Peyer's patch (tissue), 4 donors: Measurements from ENCODE around the gene H2AZ1. TPM values are rescaled to one million over a fixed set of nuclear protein-coding genes. Genes with fewer than 3 reads are reported as not detected.

ENCODE experiments used
- DNase-seq, 3 donors: peaks; one replicate each; pipeline ENCODE4 v3.0.0-alpha.2; 2017 to 2019
- H3K27ac ChIP-seq, 4 donors: fragments of 200-600 bp; sonication (generic); one replicate each; pipeline ENCODE4 v1.5.1; 2016 to 2019
- H3K27me3 ChIP-seq, 2 donors: fragments of 200-600 bp; sonication (generic); one replicate each; pipeline ENCODE4 v1.5.1; 2019
- H3K36me3 ChIP-seq, 3 donors: fragments of 200-600 bp; sonication (generic); one replicate each; pipeline ENCODE4 v1.5.1; 2016 to 2019
- H3K4me1 ChIP-seq, 4 donors: fragments of 200-600 bp; sonication (generic); one replicate each; pipeline ENCODE4 v1.5.1; 2016 to 2019
- H3K4me3 ChIP-seq, 4 donors: fragments of 200-600 bp; sonication (generic); 1 replicate in 3 of 4; 2 replicates in 1 of 4; pipeline ENCODE4 v1.5.1; 2016 to 2019; ENCODE audit warnings: mild to moderate bottlenecking in 1 of 4
- H3K9me3 ChIP-seq, 4 donors: fragments of 200-600 bp; sonication (generic); one replicate each; pipeline ENCODE4 v1.5.1; 2016 to 2019; ENCODE audit warnings: mild to moderate bottlenecking in 1 of 4
- CTCF ChIP-seq, 6 experiments: fragments of 450-650 bp in 4 of 6; fragments of 200-600 bp in 2 of 6; sonication (generic) in 1 of 6; IDR thresholded peaks; one replicate each; pipeline ENCODE4 v1.5.1; 2017 to 2019; ENCODE audit warnings: antibody characterized with exemption in 6 of 6, mild to moderate bottlenecking in 3 of 6, moderate library complexity in 1 of 6
- POLR2A ChIP-seq, 2 donors: fragments of 450-650 bp; IDR thresholded peaks; one replicate each; pipeline ENCODE4 v1.5.1; 2017; ENCODE audit warnings: antibody characterized with exemption in 2 of 2, mild to moderate bottlenecking in 2 of 2, moderate library complexity in 2 of 2
- total RNA-seq, 4 donors: library from RNA; depleted of rRNA; stranded (reverse); fragments of >200 nt; gene quantifications; one replicate each; pipeline ENCODE4 v1.1.0, GENCODE V29; 2016

The H2AZ1 gene
- total RNA-seq, 4 donors from 2014 or later = 33.7 to 128 (median 81.2) TPM

DNA sequence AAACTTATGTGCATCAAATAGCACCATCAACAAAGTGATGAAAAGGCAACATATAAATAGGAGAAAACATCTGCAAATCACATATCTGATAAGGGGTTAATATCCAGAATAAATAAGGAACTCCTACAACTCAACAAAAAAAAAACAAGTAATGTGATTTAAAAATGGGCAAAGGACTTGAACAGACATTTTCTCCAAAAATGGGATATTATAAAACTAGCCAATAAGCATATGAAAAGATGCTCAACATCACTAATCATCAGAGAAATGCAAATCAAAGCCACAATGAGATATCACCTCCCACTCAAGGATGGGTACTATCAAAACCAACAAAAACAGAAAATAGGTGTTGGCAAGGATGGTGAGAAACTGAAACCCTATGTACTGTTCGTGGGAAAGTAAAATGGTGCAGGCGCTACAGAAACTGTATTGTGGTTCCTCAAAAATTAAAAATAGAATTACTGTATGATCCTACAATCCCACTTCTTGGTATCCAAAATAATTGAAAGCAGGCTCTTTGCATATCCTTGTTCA lies 6.1 kb downstream of the H2AZ1 start:
- no peak for DNase-seq
- no peak overlapping the region for H3K27ac ChIP-seq
- H3K36me3 ChIP-seq = peaks cover 0 to 2% (median 0%) of the 10 kb centered on the region in 3 donors
- peaks cover 0 to 31% (median 11%) of the 10 kb centered on the region in 4 donors for H3K4me1 ChIP-seq
- H3K4me3 ChIP-seq = no peak overlapping the region
- TF ChIP-seq POLR2A (IDR thresholded peaks at IDR 0.05) (no peak), CTCF (IDR thresholded peaks at IDR 0.05) (no peak)
- H3K27me3 ChIP-seq = no peaks in the 10 kb centered on the region
- no peaks in the 10 kb centered on the region for H3K9me3 ChIP-seq

- H3K4me3 ChIP-seq = no peak overlapping the region
- H3K27me3 ChIP-seq = no peaks in the 10 kb centered on the region
- TF ChIP-seq POLR2A (IDR thresholded peaks at IDR 0.05) = no peak
- TF ChIP-seq CTCF (IDR thresholded peaks at IDR 0.05) = no peak
- peaks cover 0 to 2% (median 0%) of the 10 kb centered on the region in 4 donors for H3K4me1 ChIP-seq
- no peak for DNase-seq
- no peak overlapping the region for H3K27ac ChIP-seq
- peaks cover 0 to 4% (median 0%) of the 10 kb centered on the region in 3 donors for H3K36me3 ChIP-seq
- H3K9me3 ChIP-seq = peaks cover 0 to 6% (median 0%) of the 10 kb centered on the region in 4 donors
These were observed 11.8 kb downstream of the H2AZ1 start for GRCh38 chr4:99938243-99938753.

DNA sequence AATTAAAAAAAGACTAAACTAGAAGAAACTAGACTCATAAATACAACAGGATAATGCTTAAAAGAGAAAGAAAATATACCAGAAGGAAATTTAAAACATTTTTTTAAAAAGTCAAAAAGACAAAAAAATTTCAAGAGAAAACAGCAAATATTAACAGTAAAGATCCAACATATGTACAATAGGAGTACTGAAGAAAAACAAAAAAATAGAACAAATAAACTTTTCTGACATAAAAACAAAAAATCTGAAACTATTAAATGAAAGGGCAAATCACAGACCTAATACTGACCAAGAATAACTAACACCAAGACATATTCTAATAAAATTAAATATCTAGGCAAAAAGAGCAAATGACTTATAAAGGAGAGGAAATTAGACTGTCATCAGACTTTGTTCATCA lies 15.2 kb downstream of the H2AZ1 start:
- H3K4me3 ChIP-seq = no peak overlapping the region
- no peaks in the 10 kb centered on the region for H3K27me3 ChIP-seq
- no peaks in the 10 kb centered on the region for H3K4me1 ChIP-seq
- H3K36me3 ChIP-seq = peaks cover 0 to 4% (median 0%) of the 10 kb centered on the region in 3 donors
- H3K27ac ChIP-seq = no peak overlapping the region
- no peak for DNase-seq
- TF ChIP-seq CTCF (IDR thresholded peaks at IDR 0.05) = no peak
- TF ChIP-seq POLR2A (IDR thresholded peaks at IDR 0.05) = no peak
- peaks cover 0 to 6% (median 0%) of the 10 kb centered on the region in 4 donors for H3K9me3 ChIP-seq

DNA sequence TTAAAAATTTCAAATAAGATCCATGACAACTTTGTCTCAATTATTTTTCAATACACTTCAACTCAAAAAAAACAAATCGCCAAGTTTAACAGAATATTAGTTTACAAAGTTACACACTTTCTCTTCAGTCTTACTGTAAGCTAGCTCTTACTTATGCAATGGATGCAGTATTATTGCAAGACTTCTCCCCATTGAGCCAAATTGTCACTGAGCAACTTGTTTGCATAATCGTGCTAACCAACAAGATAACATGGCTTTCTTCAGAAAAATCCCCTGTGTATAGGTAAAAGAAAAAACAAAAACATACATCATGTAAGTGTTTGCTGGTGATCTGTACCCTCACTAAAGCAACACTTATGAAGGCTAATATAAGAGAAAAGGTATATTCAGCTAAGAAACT lies 22.5 kb downstream of the H2AZ1 start:
- no peak for DNase-seq
- Histone ChIP-seq H3K27me3 (no peaks in the 10 kb centered on the region), H3K27ac (no peak overlapping the region), H3K4me1 (no peaks in the 10 kb centered on the region), H3K36me3 (peaks cover 0 to 18% (median 0%) of the 10 kb centered on the region in 3 donors), H3K9me3 (no peaks in the 10 kb centered on the region), H3K4me3 (no peak overlapping the region)
- no peak for TF ChIP-seq POLR2A (IDR thresholded peaks at IDR 0.05)
- no peak for TF ChIP-seq CTCF (IDR thresholded peaks at IDR 0.05)

DNA sequence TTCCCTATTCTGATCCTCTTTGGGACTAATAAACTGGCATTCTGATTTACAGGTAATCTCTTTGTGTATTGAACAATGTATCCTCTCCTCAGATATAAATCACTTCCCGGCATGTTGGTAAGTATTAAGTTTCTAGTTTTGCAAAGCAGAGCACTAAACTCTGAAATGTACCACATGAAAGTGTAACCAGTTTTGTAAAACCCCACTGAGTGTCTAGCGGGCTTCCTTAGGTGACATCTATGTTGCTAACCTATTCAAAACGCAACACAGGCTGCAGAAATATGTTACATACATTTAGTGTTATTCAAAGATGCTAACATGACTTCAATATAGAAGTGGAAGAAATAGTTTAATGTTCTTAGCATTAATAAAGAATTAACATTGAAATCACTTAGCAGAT lies 28.9 kb downstream of the H2AZ1 start:
- no peak for TF ChIP-seq CTCF (IDR thresholded peaks at IDR 0.05)
- TF ChIP-seq POLR2A (IDR thresholded peaks at IDR 0.05) = no peak
- Histone ChIP-seq H3K9me3 (no peaks in the 10 kb centered on the region), H3K36me3 (peaks cover 0 to 25% (median 0%) of the 10 kb centered on the region in 3 donors), H3K4me3 (no peak overlapping the region), H3K27me3 (no peaks in the 10 kb centered on the region), H3K4me1 (peaks cover 0 to 6% (median 0%) of the 10 kb centered on the region in 4 donors), H3K27ac (no peak overlapping the region)
- no peak for DNase-seq
